DMS53 (cell line): ENCODE data around the gene DEFB125.
"Not testable (repeated sequence)": the region's sequence is repeated elsewhere in the genome, so short reads cannot be mapped to it uniquely, and the experiment has no call there.

Experiments used
- DNase-seq: peaks from one replicate; lab custom pipeline; 2025; lab: John Stamatoyannopoulos, UW

Gene DEFB125

GRCh38 chr20:87401-87800 is at the start of gene DEFB125:
TSS of gene DEFB125 (plus strand) at chr20:87672. CDS start at chr20:87710, 38 bp downstream.
- DNase-seq: no peak

GRCh38 chr20:60035-60918 is 27.2 kb upstream of the DEFB125 start:
- no peak for DNase-seq

- no peak for DNase-seq
Measured at GRCh38 chr20:61230-61629, 26.2 kb upstream of the DEFB125 start.

GRCh38 chr20:61757-62156 is 25.7 kb upstream of the DEFB125 start:
- DNase-seq: no peak

- DNase-seq: no peak
Measured at GRCh38 chr20:62487-62886, 25.0 kb upstream of the DEFB125 start.

- DNase-seq: no peak
Measured at GRCh38 chr20:64026-64603, 23.4 kb upstream of the DEFB125 start.

- DNase-seq: no peak
Measured at GRCh38 chr20:64766-65322, 22.6 kb upstream of the DEFB125 start.

GRCh38 chr20:77231-77630 is 10.2 kb upstream of the DEFB125 start:
- no peak for DNase-seq

- DNase-seq: peak; percentile 5
Measured at GRCh38 chr20:78338-78737, 9.1 kb upstream of the DEFB125 start.

- no peak for DNase-seq
Measured at GRCh38 chr20:79565-79964, 7.9 kb upstream of the DEFB125 start.

- DNase-seq: peak; percentile 6
Measured at GRCh38 chr20:90651-91050, 3.2 kb downstream of the DEFB125 start.

GRCh38 chr20:93641-94040 is 6.2 kb downstream of the DEFB125 start:
- no peak for DNase-seq

GRCh38 chr20:95215-95614 is 7.7 kb downstream of the DEFB125 start:
- no peak for DNase-seq

- DNase-seq: not testable (repeated sequence)
Measured at GRCh38 chr20:97691-98090, 10.2 kb downstream of the DEFB125 start.

GRCh38 chr20:101975-102374 is 14.5 kb downstream of the DEFB125 start:
- DNase-seq: no peak

- no peak for DNase-seq
Measured at GRCh38 chr20:103456-103855, 16.0 kb downstream of the DEFB125 start.

GRCh38 chr20:112396-112795 is 24.9 kb downstream of the DEFB125 start:
- peak; percentile 7 for DNase-seq

GRCh38 chr20:117518-117917 is 30.0 kb downstream of the DEFB125 start:
- no peak for DNase-seq

- DNase-seq: peak; percentile 61
Measured at GRCh38 chr20:129786-130323, 42.4 kb downstream of the DEFB125 start.

GRCh38 chr20:137668-138490 is 50.4 kb downstream of the DEFB125 start:
- DNase-seq: peak; percentile 58

GRCh38 chr20:142290-142689 is 54.8 kb downstream of the DEFB125 start, which contains the start of gene DEFB126:
TSS of gene DEFB126 (plus strand) at chr20:142590. CDS start at chr20:142629, 39 bp downstream.
- no peak for DNase-seq

GRCh38 chr20:145877-146276 is 58.4 kb downstream of the DEFB125 start:
- DNase-seq: no peak
